K562 (cell line): ENCODE measurements around the gene CRYGA. TPM values are rescaled to one million over a fixed set of nuclear protein-coding genes. Genes with fewer than 3 reads are reported as not detected.

Source experiments
- ATAC-seq: fragments of 200-7000 bp; cut with Tn5 transposase; 3 replicates; pipeline ENCODE4 v1.9.1; 2020; ENCODE audit warnings: moderate library complexity
- BruUV-seq: library from RNA; stranded (reverse); fragments of 400-500 nt; replicated peaks from 2 replicates; lab custom pipeline; 2021; lab: Mats Ljungman, UMichigan
- CTCF ChIA-PET: fragments of 300-600 bp; formaldehyde crosslinking; extraction: SDS; loops from one replicate; lab custom pipeline; 2021; ENCODE audit warnings: low intra/inter-chr PET ratio; lab: Yijun Ruan, JAX
- POLR2A ChIA-PET: fragments of 300-600, 350-650 bp; sonication (Branson Sonifier 250); formaldehyde crosslinking; extraction: SDS; loops from one replicate; lab custom pipeline; 2021; ENCODE audit warnings: antibody characterized with exemption, inconsistent platforms; lab: Yijun Ruan, JAX
- DNase-seq, 4 experiments: peaks; one replicate each; pipeline versions ENCODE4 v3.0.0 to v3.0.0-alpha.2; 2011 to 2018; ENCODE audit warnings: low spot score in 3 of 4, mixed read lengths in 3 of 4; ENCODE audit errors: extremely low read depth in 1 of 4
- FAIRE-seq: peaks from 2 replicates; lab custom pipeline; 2011; peaks lifted over from hg19 to GRCh38; lab: Jason Lieb, UNC
- H2AFZ ChIP-seq: 2 replicates; pipeline ENCODE4 v1.6.0; 2011; ENCODE audit warnings: low read depth, low read length, control low read depth, inconsistent platforms
- H3K27ac ChIP-seq: fragments of 200-600 bp; 3 replicates; pipeline ENCODE4 v1.8.0; 2011; ENCODE audit warnings: low read depth, mild to moderate bottlenecking, control low read depth, inconsistent platforms, low read length, moderate library complexity, mixed read lengths; ENCODE audit errors: extremely low read depth
- H3K27me3 ChIP-seq, 2 experiments: fragments of 300-600 bp in 1 of 2; 2 replicates in 1 of 2; 3 replicates in 1 of 2; pipeline versions ENCODE4 v1.6.0 to v1.8.0; 2011; ENCODE audit warnings: inconsistent platforms in 2 of 2, low read length in 2 of 2, mild to moderate bottlenecking in 1 of 2, mixed read lengths in 1 of 2, moderate library complexity in 1 of 2; ENCODE audit not compliant: control insufficient read depth in 2 of 2, insufficient read depth in 2 of 2
- H3K36me3 ChIP-seq: fragments of 300-600 bp; 3 replicates; pipeline ENCODE4 v1.8.0; 2011; ENCODE audit warnings: mild to moderate bottlenecking, low read length, inconsistent platforms; ENCODE audit not compliant: control insufficient read depth, insufficient read depth
- H3K4me1 ChIP-seq, 2 experiments: fragments of 200-600 bp in 1 of 2; replicated peaks in 1 of 2; 2 replicates in 1 of 2; 3 replicates in 1 of 2; pipeline versions ENCODE4 v1.5.1 to v1.8.0; 2011; ENCODE audit warnings: inconsistent platforms in 2 of 2, low read length in 2 of 2, mild to moderate bottlenecking in 1 of 2, mixed read lengths in 1 of 2, moderate library complexity in 1 of 2; ENCODE audit not compliant: control insufficient read depth in 2 of 2, insufficient read depth in 2 of 2
- H3K4me2 ChIP-seq: 2 replicates; pipeline ENCODE4 v1.6.1; 2011; ENCODE audit warnings: low read length, control low read depth, inconsistent platforms, mixed read lengths; ENCODE audit not compliant: insufficient read depth
- H3K4me3 ChIP-seq: fragments of 200-600 bp; sonication (generic), shearing (Covaris generic); 2 replicates; pipeline ENCODE4 v1.5.1; 2016; ENCODE audit warnings: control low read depth, inconsistent platforms
- H3K79me2 ChIP-seq: fragments of 200-600 bp; 3 replicates; pipeline ENCODE4 v1.8.0; 2011; ENCODE audit warnings: low read length, inconsistent platforms; ENCODE audit not compliant: control insufficient read depth, insufficient read depth
- H3K9ac ChIP-seq, 2 experiments: 2 replicates each; pipeline versions ENCODE4 v1.6.0 to v1.6.1; 2011; ENCODE audit warnings: low read depth in 2 of 2, low read length in 2 of 2, control low read depth in 1 of 2, inconsistent platforms in 1 of 2, mild to moderate bottlenecking in 1 of 2, mixed read lengths in 1 of 2; ENCODE audit not compliant: insufficient read depth in 1 of 2
- H3K9me1 ChIP-seq: one replicate; pipeline ENCODE4 v1.6.0; 2011; ENCODE audit warnings: inconsistent platforms, mild to moderate bottlenecking, low read length, moderate library complexity; ENCODE audit not compliant: control insufficient read depth, insufficient read depth
- H3K9me3 ChIP-seq: replicated peaks from 2 replicates; pipeline ENCODE4 v1.5.1; 2011; ENCODE audit warnings: low read depth, low read length, inconsistent platforms; ENCODE audit not compliant: control insufficient read depth, insufficient read depth
- H4K20me1 ChIP-seq: replicated peaks from 2 replicates; pipeline ENCODE4 v1.6.1; 2011; ENCODE audit warnings: low read length, inconsistent platforms, mixed read lengths; ENCODE audit not compliant: control insufficient read depth, insufficient read depth
- E2F1 ChIP-seq: sonication (generic); formaldehyde crosslinking; IDR thresholded peaks from 2 replicates; pipeline ENCODE4 v1.8.1; 2023; ENCODE audit warnings: mild to moderate bottlenecking, missing genetic modification reagents, moderate library complexity
- ZFP36 ChIP-seq: fragments of 150-350 bp; IDR thresholded peaks from 2 replicates; pipeline ENCODE4 v1.6.1; 2018; ENCODE audit warnings: low read length, low read depth; ENCODE audit not compliant: partially characterized antibody
- ZNF124 ChIP-seq: sonication (generic); formaldehyde crosslinking; IDR thresholded peaks from 2 replicates; pipeline ENCODE4 v1.8.1; 2022; ENCODE audit warnings: missing genetic modification reagents
- ZNF408 ChIP-seq: fragments of 250-450 bp; sonication (Bioruptor Pico); IDR thresholded peaks from 2 replicates; pipeline ENCODE4 v1.4.0; 2020; ENCODE audit warnings: low read depth, mild to moderate bottlenecking, moderate library complexity
- ZNF609 ChIP-seq: sonication (generic); formaldehyde crosslinking; IDR thresholded peaks from 2 replicates; pipeline ENCODE4 v1.8.1; 2023; ENCODE audit warnings: missing genetic modification reagents, mild to moderate bottlenecking, borderline replicate concordance
- WGBS: fragments of 100-300 bp; shearing (Covaris generic); methylation state at CpG from one replicate; pipeline ENCODE4 v1.1.6; 2016; ENCODE audit warnings: low coverage, mixed read lengths; ENCODE audit not compliant: insufficient coverage; ENCODE audit errors: missing lambda C conversion rate; 5-methylcytosine and 5-hydroxymethylcytosine counted together
- in situ Hi-C: fragments of 300-500 bp; cut with MboI; formaldehyde crosslinking; loops from 4 replicates; pipeline ENCODE4 v1.15.0; 2018; ENCODE audit warnings: inconsistent platforms, mixed read lengths
- intact Hi-C: fragments of 100-400 bp; cut with micrococcal nuclease; formaldehyde crosslinking; loops from 2 replicates; pipeline ENCODE4 v1.14.2; 2022
- polyA plus RNA-seq, 8 experiments: library from polyadenylated mRNA; depleted of rRNA in 4 of 8; stranded (reverse) in 5 of 8; unstranded in 3 of 8; fragments of >200 nt; fragmentation: Nextera tagmentation in 2 of 8; fragmentation: Illumina TruSeq in 1 of 8; extraction: Ambion mirVana in 2 of 8; extraction: Trizol in 1 of 8; gene quantifications; 2 replicates each; pipeline versions ENCODE4 v1.2.1 to v1.2.3, GENCODE V29; 2011 to 2014; ENCODE audit warnings: inconsistent platforms in 1 of 8, missing spikeins in 1 of 8
- total RNA-seq, 7 experiments: library from RNA; depleted of rRNA in 6 of 7; stranded (reverse); fragments of >200 nt in 6 of 7; fragmentation: Illumina TruSeq in 2 of 7; extraction: Trizol in 2 of 7; gene quantifications; 2 replicates each; pipeline versions ENCODE4 v1.2.1 to v1.2.3, GENCODE V29; 2011 to 2021; ENCODE audit warnings: low replicate concordance in 1 of 7

The CRYGA gene
- total and polyA plus RNA-seq, 9 of the 15 experiments (the other 6 are each of a cell fraction or from before 2014, with no cell fraction given) = not detected

- TF ChIP-seq E2F1 (CRISPR knock-in tag) (no peak), ZFP36 (no peak), ZNF124 (CRISPR knock-in tag) (no peak)
Observed at GRCh38 chr2:208153156-208153555, 10.2 kb downstream of the CRYGA start (continued).

GRCh38 chr2:208150956-208151355 lies 12.4 kb downstream of the CRYGA start:
- no peak overlapping the region for H3K9ac ChIP-seq
- H3K79me2 ChIP-seq = no peaks in the 10 kb centered on the region
- ChIA-PET POLR2A (no interaction called here), CTCF (no interaction called here)
- no TSS peak for BruUV-seq
- DNase-seq (no peak), FAIRE-seq (no peak), ATAC-seq (no peak)
- H3K36me3 ChIP-seq = no peaks in the 10 kb centered on the region
- no peaks in the 10 kb centered on the region for H3K4me1 ChIP-seq
- no peaks in the 10 kb centered on the region for H3K27me3 ChIP-seq
- intact Hi-C loops (no loop called here), in situ Hi-C loops (no loop called here)
- H3K9me3 ChIP-seq = no peaks in the 10 kb centered on the region
- WGBS = 38% methylated on average over 1 of the region's 1 CpG
- H3K9me1 ChIP-seq = no peaks in the 10 kb centered on the region
- H2AFZ ChIP-seq = no peak overlapping the region
- no peak overlapping the region for H3K27ac ChIP-seq
- H3K4me3 ChIP-seq = no peak overlapping the region
- no peak overlapping the region for H3K4me2 ChIP-seq
- H4K20me1 ChIP-seq = no peaks in the 10 kb centered on the region
- TF ChIP-seq ZNF408 (CRISPR knock-in tag) (no peak), ZNF609 (CRISPR knock-in tag) (no peak)
